ENCODE data around the gene TMEM91. TPM values are rescaled to one million over a fixed set of nuclear protein-coding genes. Genes with fewer than 3 reads are reported as not detected.
"Not testable (repeated sequence)": the region's sequence is repeated elsewhere in the genome, so short reads cannot be mapped to it uniquely, and the experiment has no call there.

TMEM91 gene
- total RNA-seq, 4 donors from 2014 or later = 9.7 to 17.2 (median 14.1) TPM

DNA sequence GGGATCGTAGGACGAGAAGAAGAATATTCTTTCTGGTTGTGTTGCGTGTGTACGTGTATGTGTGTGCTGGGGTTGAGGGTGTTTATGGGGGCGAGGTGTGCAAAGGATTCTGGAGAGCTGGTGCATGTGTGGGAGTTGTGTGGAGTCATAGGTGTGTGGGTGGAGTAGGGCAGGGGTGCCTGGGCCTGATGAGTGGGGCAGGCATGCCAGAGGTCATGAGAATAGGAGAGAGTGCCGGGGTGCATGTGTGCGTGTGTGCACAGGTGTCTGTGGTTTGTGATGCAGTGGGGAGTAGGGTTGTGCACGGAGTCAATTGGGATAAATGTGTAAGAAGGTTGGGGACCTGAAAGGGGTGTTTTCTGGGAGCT, 649 bp downstream of the TMEM91 start:
- no peaks in the 10 kb centered on the region for H3K9me3 ChIP-seq
- H3K4me1 ChIP-seq = peaks cover 20 to 44% (median 38%) of the 10 kb centered on the region in 4 donors
- 63% methylated on average over 8 of the region's 8 CpGs for WGBS
- TF ChIP-seq, protein P1, sequence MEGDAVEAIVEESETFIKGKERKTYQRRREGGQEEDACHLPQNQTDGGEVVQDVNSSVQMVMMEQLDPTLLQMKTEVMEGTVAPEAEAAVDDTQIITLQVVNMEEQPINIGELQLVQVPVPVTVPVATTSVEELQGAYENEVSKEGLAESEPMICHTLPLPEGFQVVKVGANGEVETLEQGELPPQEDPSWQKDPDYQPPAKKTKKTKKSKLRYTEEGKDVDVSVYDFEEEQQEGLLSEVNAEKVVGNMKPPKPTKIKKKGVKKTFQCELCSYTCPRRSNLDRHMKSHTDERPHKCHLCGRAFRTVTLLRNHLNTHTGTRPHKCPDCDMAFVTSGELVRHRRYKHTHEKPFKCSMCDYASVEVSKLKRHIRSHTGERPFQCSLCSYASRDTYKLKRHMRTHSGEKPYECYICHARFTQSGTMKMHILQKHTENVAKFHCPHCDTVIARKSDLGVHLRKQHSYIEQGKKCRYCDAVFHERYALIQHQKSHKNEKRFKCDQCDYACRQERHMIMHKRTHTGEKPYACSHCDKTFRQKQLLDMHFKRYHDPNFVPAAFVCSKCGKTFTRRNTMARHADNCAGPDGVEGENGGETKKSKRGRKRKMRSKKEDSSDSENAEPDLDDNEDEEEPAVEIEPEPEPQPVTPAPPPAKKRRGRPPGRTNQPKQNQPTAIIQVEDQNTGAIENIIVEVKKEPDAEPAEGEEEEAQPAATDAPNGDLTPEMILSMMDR (IDR thresholded peaks at IDR 0.05) = no peak
- no peak for TF ChIP-seq POLR2A (IDR thresholded peaks at IDR 0.05; ENCODE audit: low read depth)
- no peak for TF ChIP-seq POLR2AphosphoS5 (IDR thresholded peaks at IDR 0.05)
- no peak for TF ChIP-seq EP300 (IDR thresholded peaks at IDR 0.05)
- no peak for DNase-seq (ENCODE audit: extremely low spot score)
- peaks cover 0 to 4% (median 2%) of the 10 kb centered on the region in 4 donors for H3K36me3 ChIP-seq
- peak overlapping the region; percentile 69 to 83 (median 72) for H3K27ac ChIP-seq (replicated peaks in 1 of 4)
- intact Hi-C loops (cut with DNase I) = no loop called here
- no peaks in the 10 kb centered on the region for H3K27me3 ChIP-seq
- H3K4me3 ChIP-seq = peak overlapping the region; percentile 56 to 73 (median 64)

DNA sequence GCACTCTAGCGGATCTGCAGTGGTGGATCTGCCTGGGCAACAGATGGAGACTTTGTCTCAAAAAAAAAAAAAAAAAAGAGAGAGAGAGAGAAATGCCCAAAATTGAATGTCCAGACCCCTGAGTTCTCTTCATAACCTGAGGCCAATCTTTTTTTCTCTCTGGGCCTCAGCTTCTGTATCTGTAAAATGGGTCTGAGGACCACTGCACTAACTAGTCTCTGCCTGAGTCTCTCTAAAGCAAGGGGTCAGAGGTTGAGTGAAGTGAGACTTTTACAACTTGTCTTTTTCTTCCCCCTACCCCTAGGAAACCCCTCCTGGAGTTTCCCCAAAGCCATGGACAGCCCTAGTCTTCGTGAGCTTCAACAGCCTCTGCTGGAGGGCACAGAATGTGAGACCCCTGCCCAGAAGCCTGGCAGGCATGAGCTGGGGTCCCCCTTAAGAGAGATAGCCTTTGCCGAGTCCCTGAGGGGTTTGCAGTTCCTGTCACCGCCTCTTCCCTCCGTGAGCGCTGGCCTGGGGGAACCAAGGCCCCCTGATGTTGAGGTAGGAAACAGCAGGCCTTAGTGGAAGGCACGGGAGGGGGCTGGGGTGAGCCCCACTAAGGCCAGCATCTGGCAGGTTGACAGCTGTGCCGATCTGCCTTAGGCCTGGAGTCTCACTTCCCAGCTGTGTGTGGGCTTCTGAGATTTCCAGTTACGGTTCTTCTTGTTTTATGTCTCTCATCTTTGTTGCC, 1.8 kb downstream of the TMEM91 start:
- intact Hi-C loops (cut with DNase I) = no loop called here
- Histone ChIP-seq H3K36me3 (peaks cover 0 to 15% (median 10%) of the 10 kb centered on the region in 4 donors), H3K27me3 (no peaks in the 10 kb centered on the region), H3K27ac (replicated peaks in 1 of 4) (peak overlapping the region in 1 of 4 donors; percentile 47), H3K4me3 (no peak overlapping the region), H3K9me3 (no peaks in the 10 kb centered on the region), H3K4me1 (peaks cover 20 to 44% (median 38%) of the 10 kb centered on the region in 4 donors)
- no peak for DNase-seq (ENCODE audit: extremely low spot score)
- TF ChIP-seq, protein P1 (IDR thresholded peaks at IDR 0.05) = peak in 1 of 3 experiments; percentile 8
- TF ChIP-seq EP300 (IDR thresholded peaks at IDR 0.05) (no peak), POLR2A (IDR thresholded peaks at IDR 0.05; ENCODE audit: low read depth) (no peak), POLR2AphosphoS5 (IDR thresholded peaks at IDR 0.05) (no peak)
- WGBS = 46% methylated on average over 9 of the region's 9 CpGs

DNA sequence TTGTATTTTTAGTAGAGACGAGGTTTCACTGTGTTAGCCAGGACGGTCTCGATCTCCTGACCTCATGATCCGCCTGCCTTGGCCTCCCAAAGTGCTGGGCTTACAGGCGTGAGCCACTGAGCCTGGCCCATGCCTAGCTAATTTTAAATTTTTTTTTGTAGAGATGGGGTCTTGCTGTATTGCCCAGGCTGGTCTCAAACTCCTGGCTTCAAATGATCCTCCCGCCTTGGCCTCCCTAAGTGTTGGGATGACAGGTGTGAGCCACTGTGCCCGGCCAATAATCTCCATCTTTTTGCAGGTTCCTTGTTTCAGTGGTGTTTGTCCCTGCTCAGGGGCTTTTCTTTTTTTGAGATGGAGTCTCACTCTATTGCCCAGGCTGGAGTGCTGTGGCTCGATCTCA, 5.2 kb downstream of the TMEM91 start:
- H3K27ac ChIP-seq (replicated peaks in 1 of 4); H3K27me3 ChIP-seq; DNase-seq (ENCODE audit: extremely low spot score); H3K9me3 ChIP-seq; H3K4me3 ChIP-seq; intact Hi-C loops (cut with DNase I): not testable (repeated sequence)
- H3K4me1 ChIP-seq = peaks cover 4 to 20% (median 12%) of the 10 kb centered on the region in 4 donors
- peaks cover 0 to 40% (median 27%) of the 10 kb centered on the region in 4 donors for H3K36me3 ChIP-seq
- 98% methylated on average over 8 of the region's 8 CpGs for WGBS

DNA sequence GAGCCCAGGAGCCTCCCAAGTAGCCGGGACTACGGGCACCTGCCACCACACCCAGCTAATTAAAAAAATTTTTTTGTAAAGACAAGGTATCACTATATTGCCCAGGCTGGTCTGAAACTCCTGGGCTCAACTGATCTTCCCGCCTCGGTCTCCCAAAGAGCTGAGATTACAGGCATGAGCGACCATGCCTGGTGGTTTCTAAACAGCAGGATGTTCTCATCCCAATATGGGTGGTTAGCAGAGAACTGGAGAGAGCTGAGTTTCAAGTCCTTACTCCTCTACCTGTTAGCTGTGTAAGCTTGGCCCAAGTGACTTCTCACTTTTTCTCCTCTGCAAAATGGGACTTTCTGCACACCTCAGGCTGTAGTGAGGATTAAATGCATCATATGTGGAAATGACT, 8.0 kb downstream of the TMEM91 start:
- no peaks in the 10 kb centered on the region for H3K9me3 ChIP-seq
- no peak overlapping the region for H3K27ac ChIP-seq (replicated peaks in 1 of 4)
- no peak overlapping the region for H3K4me3 ChIP-seq
- intact Hi-C loops (cut with DNase I) = no loop called here
- 92% methylated on average over 5 of the region's 5 CpGs for WGBS
- TF ChIP-seq, protein P1 (IDR thresholded peaks at IDR 0.05) = no peak
- H3K36me3 ChIP-seq = peaks cover 0 to 68% (median 40%) of the 10 kb centered on the region in 4 donors
- no peaks in the 10 kb centered on the region for H3K27me3 ChIP-seq
- no peaks in the 10 kb centered on the region for H3K4me1 ChIP-seq
- no peak for DNase-seq (ENCODE audit: extremely low spot score)

DNA sequence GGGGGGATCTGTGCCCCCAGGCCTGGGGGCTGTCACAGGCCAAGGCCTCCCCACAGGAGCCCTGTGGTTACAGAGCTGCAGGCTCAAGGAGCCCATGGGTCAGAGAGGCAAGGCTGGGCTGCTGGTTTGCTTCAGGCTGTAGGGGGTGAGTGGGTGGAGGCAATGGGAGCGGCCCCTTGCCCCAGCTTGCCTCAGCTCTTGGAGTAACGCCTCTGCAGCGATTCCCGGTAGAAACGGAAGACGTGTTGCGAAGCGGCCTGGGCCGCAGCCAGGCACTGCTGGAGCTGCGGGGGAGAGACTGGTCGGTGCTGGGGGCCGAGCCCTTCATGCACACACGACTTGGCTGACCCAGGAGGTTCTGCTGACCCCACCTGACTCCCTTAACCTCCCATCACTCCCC, 10.1 kb downstream of the TMEM91 start:
- intact Hi-C loops (cut with DNase I) = no loop called here
- peaks cover 11 to 89% (median 60%) of the 10 kb centered on the region in 4 donors for H3K36me3 ChIP-seq
- no peak overlapping the region for H3K4me3 ChIP-seq
- TF ChIP-seq POLR2AphosphoS5 (IDR thresholded peaks at IDR 0.05) (no peak), POLR2A (IDR thresholded peaks at IDR 0.05; ENCODE audit: low read depth) (no peak)
- TF ChIP-seq, protein P1 (IDR thresholded peaks at IDR 0.05) = no peak
- no peak for DNase-seq (ENCODE audit: extremely low spot score)
- WGBS = 91% methylated on average over 13 of the region's 13 CpGs
- H3K27ac ChIP-seq (replicated peaks in 1 of 4) = no peak overlapping the region
- no peaks in the 10 kb centered on the region for H3K4me1 ChIP-seq
- H3K9me3 ChIP-seq = no peaks in the 10 kb centered on the region
- no peaks in the 10 kb centered on the region for H3K27me3 ChIP-seq

Data from esophagus muscularis mucosa (tissue), 4 donors.